ENCODE results near the gene KIF24.
"Not testable (repeated sequence)": the region's sequence is repeated elsewhere in the genome, so short reads cannot be mapped to it uniquely, and the experiment has no call there.

DNA sequence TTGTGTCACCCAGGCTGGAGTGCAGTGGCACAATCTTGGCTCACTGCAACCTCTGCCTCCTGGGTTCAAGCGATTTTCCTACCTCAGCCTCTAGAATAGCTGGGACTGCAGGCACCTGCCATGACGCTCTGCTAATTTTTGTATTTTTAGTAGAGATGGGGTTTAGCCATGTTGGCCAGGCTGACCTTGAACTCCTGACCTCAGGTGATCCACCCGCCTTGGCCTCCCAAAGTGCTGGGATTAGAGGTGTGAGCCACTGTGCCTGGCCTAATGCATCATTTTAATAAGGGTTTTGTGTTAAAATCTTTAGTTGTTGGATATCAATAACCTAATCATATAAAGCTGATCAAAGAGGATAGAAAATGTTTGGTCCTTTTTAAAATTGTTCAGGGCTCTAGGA lies 20.8 kb downstream of the KIF24 start:
- TF ChIP-seq POLR2A, EP300 (IDR thresholded peaks at IDR 0.05): not testable (repeated sequence)
- TF ChIP-seq, protein P1, sequence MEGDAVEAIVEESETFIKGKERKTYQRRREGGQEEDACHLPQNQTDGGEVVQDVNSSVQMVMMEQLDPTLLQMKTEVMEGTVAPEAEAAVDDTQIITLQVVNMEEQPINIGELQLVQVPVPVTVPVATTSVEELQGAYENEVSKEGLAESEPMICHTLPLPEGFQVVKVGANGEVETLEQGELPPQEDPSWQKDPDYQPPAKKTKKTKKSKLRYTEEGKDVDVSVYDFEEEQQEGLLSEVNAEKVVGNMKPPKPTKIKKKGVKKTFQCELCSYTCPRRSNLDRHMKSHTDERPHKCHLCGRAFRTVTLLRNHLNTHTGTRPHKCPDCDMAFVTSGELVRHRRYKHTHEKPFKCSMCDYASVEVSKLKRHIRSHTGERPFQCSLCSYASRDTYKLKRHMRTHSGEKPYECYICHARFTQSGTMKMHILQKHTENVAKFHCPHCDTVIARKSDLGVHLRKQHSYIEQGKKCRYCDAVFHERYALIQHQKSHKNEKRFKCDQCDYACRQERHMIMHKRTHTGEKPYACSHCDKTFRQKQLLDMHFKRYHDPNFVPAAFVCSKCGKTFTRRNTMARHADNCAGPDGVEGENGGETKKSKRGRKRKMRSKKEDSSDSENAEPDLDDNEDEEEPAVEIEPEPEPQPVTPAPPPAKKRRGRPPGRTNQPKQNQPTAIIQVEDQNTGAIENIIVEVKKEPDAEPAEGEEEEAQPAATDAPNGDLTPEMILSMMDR (IDR thresholded peaks at IDR 0.05) = not testable (repeated sequence)
